Gastroesophageal sphincter (tissue), 4 donors: ENCODE measurements around the gene ARMH2. TPM values are rescaled to one million over a fixed set of nuclear protein-coding genes. Genes with fewer than 3 reads are reported as not detected.

Experiments used
- ATAC-seq: fragments of 150-250 bp; one replicate; pipeline ENCODE4 v1.9.1; 2016; ENCODE audit warnings: mild to moderate bottlenecking, moderate library complexity
- H3K27ac ChIP-seq, 4 donors: fragments of 200-600 bp; sonication (generic) in 3 of 4; 1 replicate in 3 of 4; 2 replicates in 1 of 4; pipeline ENCODE4 v1.5.1; 2016 to 2019
- H3K27me3 ChIP-seq: fragments of 200-600 bp; sonication (generic); one replicate; pipeline ENCODE4 v1.5.1; 2019
- H3K36me3 ChIP-seq, 2 donors: fragments of 200-600 bp; sonication (generic); one replicate each; pipeline ENCODE4 v1.5.1; 2019; ENCODE audit warnings: control low read depth in 1 of 2
- H3K4me1 ChIP-seq, 3 donors: fragments of 200-600 bp; sonication (generic); 1 replicate in 2 of 3; 2 replicates in 1 of 3; pipeline ENCODE4 v1.5.1; 2016 to 2019; ENCODE audit warnings: control low read depth in 2 of 3
- H3K4me3 ChIP-seq, 2 donors: fragments of 200-600 bp; sonication (generic); one replicate each; pipeline ENCODE4 v1.5.1; 2019; ENCODE audit warnings: mild to moderate bottlenecking in 1 of 2, moderate library complexity in 1 of 2
- H3K9me3 ChIP-seq, 3 donors: fragments of 200-600 bp; sonication (generic); one replicate each; pipeline ENCODE4 v1.5.1; 2017 to 2019; ENCODE audit warnings: control low read depth in 2 of 3
- CTCF ChIP-seq, 4 experiments: fragments of 200-600 bp in 2 of 4; fragments of 450-650 bp in 2 of 4; sonication (generic) in 1 of 4; IDR thresholded peaks; one replicate each; pipeline ENCODE4 v1.5.1; 2017 to 2019; ENCODE audit warnings: antibody characterized with exemption in 4 of 4, mild to moderate bottlenecking in 2 of 4, moderate library complexity in 2 of 4
- EP300 ChIP-seq: sonication (generic); formaldehyde crosslinking; IDR thresholded peaks from one replicate; pipeline ENCODE4 v1.6.1; 2017; ENCODE audit warnings: antibody characterized with exemption, mild to moderate bottlenecking
- POLR2A ChIP-seq, 2 donors: fragments of 450-650 bp; IDR thresholded peaks; one replicate each; pipeline ENCODE4 v1.6.1; 2017; ENCODE audit warnings: antibody characterized with exemption in 2 of 2, mild to moderate bottlenecking in 2 of 2, moderate library complexity in 1 of 2
- POLR2AphosphoS5 ChIP-seq: sonication (generic); formaldehyde crosslinking; IDR thresholded peaks from one replicate; pipeline ENCODE4 v1.6.1; 2017; ENCODE audit warnings: antibody characterized with exemption
- WGBS, 2 donors: methylation state at CpG; one replicate each; pipeline ENCODE4 v1.1.5; 2018; ENCODE audit warnings: low coverage in 1 of 2; 5-methylcytosine and 5-hydroxymethylcytosine counted together
- total RNA-seq, 4 donors: library from RNA; depleted of rRNA; stranded (reverse); fragments of >200 nt; gene quantifications; one replicate each; pipeline ENCODE4 v1.1.0, GENCODE V29; 2016

The ARMH2 gene
- total RNA-seq, 4 donors from 2014 or later = 0.54 TPM; not detected in 3

DNA sequence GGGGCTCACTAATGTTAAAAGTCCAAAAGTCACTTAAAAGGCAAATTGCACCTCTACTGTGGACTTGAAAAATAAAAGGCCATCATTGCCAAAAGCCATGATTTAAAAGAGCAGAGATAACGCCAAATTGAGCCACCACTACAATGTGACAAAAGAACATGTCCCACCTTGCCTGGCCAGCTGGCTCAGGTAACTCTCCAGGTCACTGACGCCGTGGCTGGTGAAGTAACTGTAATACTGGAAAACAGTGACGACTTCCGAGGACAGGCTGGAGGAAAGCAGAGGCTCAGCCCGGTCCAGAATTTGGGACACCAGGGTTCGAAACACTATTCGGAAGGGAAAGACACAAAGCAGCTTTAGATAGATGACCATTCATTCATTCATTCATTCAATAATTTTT is 29.3 kb upstream of the ARMH2 start:
- no peak overlapping the region for H3K4me3 ChIP-seq
- 80 to 88% methylated on average over 7 to 8 of the region's 8 CpGs for WGBS, 2 donors
- no peaks in the 10 kb centered on the region for H3K9me3 ChIP-seq
- no peaks in the 10 kb centered on the region for H3K36me3 ChIP-seq
- no peak overlapping the region for H3K27ac ChIP-seq
- TF ChIP-seq POLR2AphosphoS5 (no peak), EP300 (no peak), POLR2A (IDR thresholded peaks at IDR 0.05) (no peak), CTCF (IDR thresholded peaks at IDR 0.05) (no peak)
- no peaks in the 10 kb centered on the region for H3K27me3 ChIP-seq
- H3K4me1 ChIP-seq = peaks cover 0 to 5% (median 0%) of the 10 kb centered on the region in 3 donors
- ATAC-seq = no peak

GRCh38 chr6:24827162-24827561 is 28.4 kb upstream of the ARMH2 start:
- Histone ChIP-seq H3K36me3 (no peaks in the 10 kb centered on the region), H3K27ac (no peak overlapping the region), H3K27me3 (no peaks in the 10 kb centered on the region), H3K4me3 (no peak overlapping the region), H3K4me1 (peaks cover 0 to 5% (median 0%) of the 10 kb centered on the region in 3 donors), H3K9me3 (no peaks in the 10 kb centered on the region)
- WGBS, 2 donors = 67 to 83% methylated on average over 3 of the region's 3 CpGs
- no peak for TF ChIP-seq CTCF (IDR thresholded peaks at IDR 0.05)
- TF ChIP-seq POLR2AphosphoS5 = no peak
- no peak for TF ChIP-seq POLR2A (IDR thresholded peaks at IDR 0.05)
- TF ChIP-seq EP300 = no peak
- ATAC-seq = no peak

GRCh38 chr6:24825130-24825630 is 26.5 kb upstream of the ARMH2 start:
- WGBS, 2 donors = 60 to 66% methylated on average over 2 of the region's 2 CpGs
- Histone ChIP-seq H3K27ac (no peak overlapping the region), H3K36me3 (no peaks in the 10 kb centered on the region), H3K4me1 (no peaks in the 10 kb centered on the region), H3K9me3 (no peaks in the 10 kb centered on the region), H3K4me3 (no peak overlapping the region), H3K27me3 (no peaks in the 10 kb centered on the region)
- ATAC-seq = no peak
- TF ChIP-seq CTCF (IDR thresholded peaks at IDR 0.05) = no peak
- no peak for TF ChIP-seq EP300
- no peak for TF ChIP-seq POLR2A (IDR thresholded peaks at IDR 0.05)
- no peak for TF ChIP-seq POLR2AphosphoS5

GRCh38 chr6:24824142-24824938 is 25.6 kb upstream of the ARMH2 start:
- no peaks in the 10 kb centered on the region for H3K27me3 ChIP-seq
- 64 to 80% methylated on average over 5 to 6 of the region's 6 CpGs for WGBS, 2 donors
- no peak overlapping the region for H3K4me3 ChIP-seq
- TF ChIP-seq POLR2AphosphoS5 (no peak), EP300 (no peak), CTCF (IDR thresholded peaks at IDR 0.05) (no peak), POLR2A (IDR thresholded peaks at IDR 0.05) (no peak)
- no peaks in the 10 kb centered on the region for H3K9me3 ChIP-seq
- no peak overlapping the region for H3K27ac ChIP-seq
- H3K4me1 ChIP-seq = no peaks in the 10 kb centered on the region
- no peak for ATAC-seq
- H3K36me3 ChIP-seq = no peaks in the 10 kb centered on the region

DNA sequence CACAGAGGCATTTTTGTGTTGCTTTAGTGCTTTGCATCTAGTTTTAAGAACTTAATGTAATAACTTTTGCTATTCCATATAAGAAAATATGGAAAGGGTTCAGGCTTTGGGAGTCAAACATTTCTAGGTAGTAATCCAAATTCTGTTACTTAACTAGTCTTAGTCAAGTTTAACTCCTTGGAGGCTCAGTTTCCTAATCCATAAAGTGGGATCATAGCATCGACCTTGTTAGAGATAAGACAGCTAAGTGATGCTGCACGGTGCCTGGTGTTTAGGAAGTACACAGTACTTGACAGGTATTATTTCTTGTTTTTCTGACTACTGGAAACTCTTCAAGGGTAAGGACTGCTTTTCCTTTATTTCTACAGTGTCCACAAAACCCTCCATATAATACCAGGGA is 24.5 kb upstream of the ARMH2 start:
- 65 to 86% methylated on average over 2 of the region's 2 CpGs for WGBS, 2 donors
- no peak overlapping the region for H3K27ac ChIP-seq
- ATAC-seq = no peak
- no peaks in the 10 kb centered on the region for H3K27me3 ChIP-seq
- no peaks in the 10 kb centered on the region for H3K36me3 ChIP-seq
- TF ChIP-seq CTCF (IDR thresholded peaks at IDR 0.05) (no peak), POLR2AphosphoS5 (no peak), EP300 (no peak), POLR2A (IDR thresholded peaks at IDR 0.05) (no peak)
- H3K4me1 ChIP-seq = no peaks in the 10 kb centered on the region
- no peaks in the 10 kb centered on the region for H3K9me3 ChIP-seq
- no peak overlapping the region for H3K4me3 ChIP-seq
